NCI-H128 (cell line): ENCODE data around the gene TEAD3.

ENCODE experiments used
- DNase-seq: peaks from one replicate; lab custom pipeline; 2025; ENCODE audit not compliant: unreplicated experiment; lab: John Stamatoyannopoulos, UW

Gene TEAD3

GRCh38 chr6:35514587-35514986 is 17.7 kb upstream of the TEAD3 start:
- no peak for DNase-seq

DNA sequence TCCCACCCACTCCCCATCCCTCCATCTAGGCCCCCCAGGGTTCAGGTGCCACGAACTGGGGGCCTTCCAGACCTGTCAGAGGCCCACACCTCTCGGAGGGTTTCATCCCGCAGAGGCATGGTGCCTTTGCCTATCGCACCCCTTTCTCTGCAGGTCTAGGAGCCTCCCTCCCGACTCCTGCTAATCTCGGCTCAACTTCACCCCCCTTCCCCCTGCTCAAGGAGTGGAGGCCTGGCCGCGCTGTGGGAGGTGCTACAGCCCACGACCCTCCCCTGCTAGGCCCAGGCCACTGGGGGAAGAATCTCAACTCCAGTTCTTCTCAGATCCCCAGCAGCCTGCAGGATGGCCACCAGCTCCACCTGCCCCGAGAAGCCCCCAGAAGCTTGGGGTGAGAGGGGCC is 15.9 kb upstream of the TEAD3 start, which contains the start of gene TULP1:
Gene TULP1 (minus strand): TSS at position 157 of the 400 bp plus-strand sequence. CDS start 38 bp downstream, at position 119.
- no peak for DNase-seq

- DNase-seq = no peak
Measured at GRCh38 chr6:35512006-35512405, 15.1 kb upstream of the TEAD3 start.

GRCh38 chr6:35511562-35511941 is 14.7 kb upstream of the TEAD3 start:
- no peak for DNase-seq

DNA sequence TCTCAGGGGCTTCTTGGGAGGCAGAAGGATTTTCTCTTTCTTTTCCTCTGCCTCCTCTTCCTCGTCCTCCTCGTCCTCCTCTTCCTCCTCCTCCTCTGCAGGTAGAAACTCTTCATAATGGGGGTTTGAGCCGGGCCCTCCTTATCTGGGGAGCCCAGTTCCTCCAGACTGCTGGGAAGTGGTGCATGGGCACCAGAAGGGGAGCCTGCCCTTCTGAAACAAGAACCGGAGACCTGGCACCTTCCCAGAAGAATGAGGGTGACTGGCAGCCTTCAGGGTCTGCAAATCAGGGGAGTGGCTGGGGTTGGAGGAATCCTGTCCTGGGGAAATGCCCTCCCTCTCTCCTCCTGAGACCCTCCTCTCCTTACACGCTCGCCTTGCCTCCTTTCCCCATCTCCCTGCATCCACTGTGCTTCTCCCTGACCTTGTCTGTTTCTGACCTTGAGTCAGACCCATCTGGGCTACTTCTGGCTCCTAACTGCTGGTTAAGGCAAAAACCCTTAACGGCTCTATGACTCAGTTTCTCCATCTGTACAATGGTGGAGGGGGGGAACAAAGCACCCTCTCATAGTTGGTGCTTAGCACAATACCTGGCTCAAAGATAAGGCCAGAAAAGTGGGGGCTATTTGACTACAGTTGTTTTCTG is 14.2 kb upstream of the TEAD3 start:
- DNase-seq = no peak

DNA sequence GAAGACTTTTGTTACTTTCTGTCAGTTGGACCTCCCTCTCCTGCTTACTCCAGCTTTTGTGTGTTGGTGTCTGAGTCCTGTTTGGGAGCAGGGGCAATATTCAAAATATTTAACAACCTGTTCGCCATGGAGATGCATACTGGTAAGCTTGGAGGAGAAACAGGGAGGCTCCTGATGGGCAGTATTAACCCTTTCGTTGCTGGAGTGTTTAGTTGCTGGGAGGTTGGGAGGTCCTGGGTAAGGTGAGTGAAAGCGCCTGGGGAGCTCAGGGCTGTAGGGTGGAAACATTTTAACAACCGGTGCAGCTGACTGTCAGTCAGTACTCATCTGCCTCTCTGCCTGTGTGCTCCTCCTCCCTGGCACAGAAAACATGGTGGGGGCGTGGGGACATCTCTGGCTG is 11.7 kb upstream of the TEAD3 start:
- DNase-seq = no peak

GRCh38 chr6:35508027-35508426 is 11.1 kb upstream of the TEAD3 start:
- DNase-seq = no peak

DNA sequence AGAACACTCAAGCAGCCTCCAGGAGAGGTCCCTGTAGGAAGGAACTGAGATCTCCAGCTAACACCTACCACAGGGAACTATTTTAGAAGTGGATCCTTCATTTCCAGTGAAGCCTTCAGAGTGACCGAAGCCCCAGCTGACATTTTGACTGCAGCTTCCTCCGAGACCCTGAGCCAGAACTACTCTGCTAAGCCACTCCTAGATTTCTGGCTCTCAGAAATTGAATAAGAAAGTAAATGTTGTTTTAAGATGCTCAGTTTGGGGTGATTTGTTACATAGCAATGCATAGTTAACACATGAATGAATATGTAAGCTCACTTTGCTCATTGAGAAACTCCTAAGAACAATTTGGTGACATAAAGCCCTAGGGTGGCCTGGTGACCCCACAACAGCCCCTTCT is 10.3 kb upstream of the TEAD3 start:
- no peak for DNase-seq

- DNase-seq = no peak
Measured at GRCh38 chr6:35506536-35506935, 9.7 kb upstream of the TEAD3 start.

GRCh38 chr6:35505999-35506412 is 9.1 kb upstream of the TEAD3 start:
- DNase-seq = no peak

- no peak for DNase-seq
Measured at GRCh38 chr6:35503534-35503933, 6.7 kb upstream of the TEAD3 start.

GRCh38 chr6:35501784-35502183 is 4.9 kb upstream of the TEAD3 start:
- DNase-seq = no peak

GRCh38 chr6:35500782-35501181 is 3.9 kb upstream of the TEAD3 start:
- no peak for DNase-seq

DNA sequence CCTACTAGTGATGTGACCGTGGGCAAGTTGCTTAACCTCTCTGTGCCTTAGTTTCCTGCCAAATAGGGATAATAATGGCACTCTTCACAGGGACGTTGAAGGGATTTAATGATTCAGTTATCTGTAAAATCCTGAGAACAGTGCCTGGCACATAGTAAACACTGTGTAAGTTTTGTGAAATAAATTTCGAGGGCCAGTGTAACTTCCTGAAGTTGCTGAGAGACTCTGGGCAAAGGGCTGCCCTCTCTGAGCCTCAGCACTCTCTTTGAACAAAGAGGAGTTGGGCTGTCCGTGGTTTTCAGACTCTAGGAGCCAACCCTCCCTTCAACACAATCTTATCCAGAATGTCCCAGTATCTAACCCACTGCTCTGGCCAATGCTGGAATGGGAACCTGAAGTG is 2.5 kb upstream of the TEAD3 start:
- DNase-seq = no peak

DNA sequence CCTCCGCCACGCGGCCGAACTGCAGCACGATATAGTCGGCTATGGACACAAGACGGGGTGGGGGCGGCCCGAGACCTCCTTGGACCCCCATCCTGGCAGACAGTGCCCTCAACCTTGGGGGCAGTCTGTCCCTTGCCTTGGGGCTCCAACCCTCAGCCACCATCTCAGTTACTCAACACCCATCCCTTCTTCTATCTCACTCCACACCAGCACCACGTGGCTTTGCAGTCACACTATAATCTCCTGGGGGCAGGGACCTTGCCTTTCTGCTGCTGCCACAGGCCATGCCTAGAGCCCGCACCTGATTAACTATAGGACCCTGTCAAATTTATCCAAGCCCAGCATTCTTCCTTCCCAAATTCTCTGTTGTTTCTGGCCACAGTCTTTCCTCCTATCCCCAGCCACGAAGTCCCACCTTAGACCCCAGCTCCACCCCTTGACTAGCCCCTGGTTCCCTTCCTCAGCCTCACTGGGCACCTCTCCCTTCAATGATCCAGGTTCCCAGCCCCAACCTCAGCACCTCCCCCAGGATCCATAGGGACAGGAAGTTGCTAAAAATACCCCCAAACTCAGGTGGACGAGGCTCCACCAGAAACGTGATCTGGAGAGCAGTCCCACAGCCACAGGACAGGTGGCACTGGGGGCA is 1.7 kb upstream of the TEAD3 start:
- no peak for DNase-seq

GRCh38 chr6:35497571-35498421 is 917 bp upstream of the TEAD3 start:
- DNase-seq = no peak

- no peak for DNase-seq
Measured at GRCh38 chr6:35496036-35496840, 641 bp downstream of the TEAD3 start.

GRCh38 chr6:35495258-35496035 is 1.4 kb downstream of the TEAD3 start:
- no peak for DNase-seq

DNA sequence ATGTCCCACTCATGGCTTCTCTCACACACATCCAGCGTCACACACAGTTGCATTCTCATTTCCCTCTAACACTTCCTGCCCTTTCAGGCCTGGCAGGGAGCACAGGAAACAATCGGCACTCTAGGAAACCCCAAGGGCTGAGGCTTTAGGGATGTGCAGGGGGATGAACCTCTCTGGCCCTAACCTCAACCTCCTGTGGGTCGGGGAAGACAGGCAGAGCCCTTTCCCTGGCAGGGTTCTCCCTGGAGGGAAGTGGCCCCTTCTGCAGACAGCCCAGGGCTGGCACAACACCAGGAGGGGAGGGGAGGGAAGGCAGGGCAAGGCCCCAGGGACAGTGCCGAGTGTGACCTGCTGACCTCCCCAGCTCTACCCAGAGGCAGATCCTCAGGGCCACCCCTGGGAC is 2.7 kb downstream of the TEAD3 start:
- no peak for DNase-seq

GRCh38 chr6:35493307-35493983 is 3.4 kb downstream of the TEAD3 start:
- DNase-seq = no peak
